Coronary artery (tissue), 2 donors: ENCODE data around the gene MEIS1.

Experiments
- DNase-seq: peaks from one replicate; pipeline ENCODE4 v3.0.0-alpha.2; 2017; ENCODE audit warnings: low spot score
- H3K27ac ChIP-seq, 2 donors: fragments of 200-600 bp; sonication (generic); one replicate each; pipeline ENCODE4 v1.5.1; 2016 to 2019
- H3K4me3 ChIP-seq: fragments of 200-600 bp; sonication (generic); 2 replicates; pipeline ENCODE4 v1.5.1; 2016; ENCODE audit warnings: mild to moderate bottlenecking, moderate library complexity
- TF ChIP-seq, protein P1 (sequence below): fragments of 200-600 bp; sonication (generic); IDR thresholded peaks from one replicate; pipeline ENCODE4 v1.5.1; 2019; ENCODE audit warnings: antibody characterized with exemption

MEIS1 gene

DNA sequence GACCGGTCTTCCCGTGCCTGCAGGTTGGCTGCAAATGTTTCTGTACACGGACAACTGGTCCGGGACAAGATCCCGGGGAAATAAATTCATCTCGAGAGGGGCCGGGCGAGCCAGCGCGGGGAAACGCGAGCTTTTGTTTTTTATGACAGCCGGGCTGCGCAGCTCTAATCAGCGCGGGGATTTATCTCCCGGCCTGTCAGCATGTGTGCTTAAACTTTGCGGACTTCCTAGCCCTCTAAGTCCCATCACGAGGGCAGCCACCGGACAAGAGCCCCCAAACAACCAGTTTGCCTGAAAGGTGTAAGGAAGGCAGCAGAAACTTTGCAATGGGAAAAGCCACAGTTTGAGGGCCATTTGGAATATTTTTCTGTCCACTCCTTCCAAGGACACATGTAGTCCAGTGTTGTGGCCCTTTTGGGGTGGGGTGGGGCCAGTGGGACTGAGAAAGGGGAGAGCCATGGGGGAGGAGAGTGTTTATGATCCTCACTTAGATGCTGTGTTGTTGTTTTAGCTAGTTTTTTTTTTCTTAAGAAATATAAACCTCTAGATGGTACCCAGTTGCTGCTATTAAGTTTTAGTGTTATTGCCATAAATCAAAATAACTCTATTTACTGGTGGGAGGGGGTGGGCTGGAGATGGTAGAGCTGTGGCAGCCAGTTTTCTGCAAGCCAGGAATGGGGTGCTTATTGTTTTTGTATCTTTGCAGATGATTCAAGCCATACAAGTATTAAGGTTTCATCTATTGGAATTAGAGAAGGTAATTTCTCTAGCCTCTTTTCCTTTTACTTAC is 6.0 kb downstream of the MEIS1 start:
- Histone ChIP-seq H3K27ac (peak overlapping the region; percentile 75 to 90), H3K4me3 (peak overlapping the region; percentile 95)
- TF ChIP-seq, protein P1, sequence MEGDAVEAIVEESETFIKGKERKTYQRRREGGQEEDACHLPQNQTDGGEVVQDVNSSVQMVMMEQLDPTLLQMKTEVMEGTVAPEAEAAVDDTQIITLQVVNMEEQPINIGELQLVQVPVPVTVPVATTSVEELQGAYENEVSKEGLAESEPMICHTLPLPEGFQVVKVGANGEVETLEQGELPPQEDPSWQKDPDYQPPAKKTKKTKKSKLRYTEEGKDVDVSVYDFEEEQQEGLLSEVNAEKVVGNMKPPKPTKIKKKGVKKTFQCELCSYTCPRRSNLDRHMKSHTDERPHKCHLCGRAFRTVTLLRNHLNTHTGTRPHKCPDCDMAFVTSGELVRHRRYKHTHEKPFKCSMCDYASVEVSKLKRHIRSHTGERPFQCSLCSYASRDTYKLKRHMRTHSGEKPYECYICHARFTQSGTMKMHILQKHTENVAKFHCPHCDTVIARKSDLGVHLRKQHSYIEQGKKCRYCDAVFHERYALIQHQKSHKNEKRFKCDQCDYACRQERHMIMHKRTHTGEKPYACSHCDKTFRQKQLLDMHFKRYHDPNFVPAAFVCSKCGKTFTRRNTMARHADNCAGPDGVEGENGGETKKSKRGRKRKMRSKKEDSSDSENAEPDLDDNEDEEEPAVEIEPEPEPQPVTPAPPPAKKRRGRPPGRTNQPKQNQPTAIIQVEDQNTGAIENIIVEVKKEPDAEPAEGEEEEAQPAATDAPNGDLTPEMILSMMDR: no peak
- no peak for DNase-seq

DNA sequence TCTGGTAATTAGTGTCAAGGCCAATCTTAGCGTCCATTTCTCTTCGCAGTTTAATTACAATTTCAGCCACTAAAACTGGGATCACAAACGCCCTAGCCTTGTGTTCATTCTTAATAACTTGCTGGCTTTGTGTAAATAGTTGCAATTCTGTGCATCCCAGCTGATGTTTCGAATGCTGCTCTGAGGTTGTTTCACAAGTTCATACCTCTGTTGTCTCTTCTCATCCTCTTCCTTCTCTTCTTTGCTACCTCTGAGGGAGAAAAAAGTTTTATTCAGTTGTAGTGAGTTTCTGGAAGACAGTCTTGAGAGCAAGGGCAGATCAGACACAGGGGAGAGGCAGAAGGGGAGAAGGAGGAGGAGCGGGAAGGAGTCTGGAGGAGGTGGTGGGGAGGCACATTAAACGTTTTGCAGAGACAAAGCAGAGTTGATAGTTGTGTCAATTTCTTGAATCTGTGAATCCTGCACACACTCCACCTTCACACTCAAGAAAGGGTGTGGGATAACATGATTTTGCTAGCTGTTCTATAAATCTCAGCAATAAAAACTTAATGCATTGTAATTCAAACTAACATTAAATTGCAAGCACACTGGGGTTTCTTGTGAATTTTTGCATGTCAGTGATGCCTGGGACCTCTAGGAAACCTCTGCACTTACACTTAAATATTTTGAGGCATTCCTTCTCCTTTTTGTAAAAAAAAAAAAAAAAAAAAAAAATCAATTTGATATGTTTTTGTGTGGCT is 6.8 kb downstream of the MEIS1 start:
- H3K27ac ChIP-seq: peak overlapping the region in 1 of 2 donors; percentile 36
- no peak for DNase-seq
- peak overlapping the region; percentile 95 for H3K4me3 ChIP-seq
- TF ChIP-seq, protein P1: no peak

DNA sequence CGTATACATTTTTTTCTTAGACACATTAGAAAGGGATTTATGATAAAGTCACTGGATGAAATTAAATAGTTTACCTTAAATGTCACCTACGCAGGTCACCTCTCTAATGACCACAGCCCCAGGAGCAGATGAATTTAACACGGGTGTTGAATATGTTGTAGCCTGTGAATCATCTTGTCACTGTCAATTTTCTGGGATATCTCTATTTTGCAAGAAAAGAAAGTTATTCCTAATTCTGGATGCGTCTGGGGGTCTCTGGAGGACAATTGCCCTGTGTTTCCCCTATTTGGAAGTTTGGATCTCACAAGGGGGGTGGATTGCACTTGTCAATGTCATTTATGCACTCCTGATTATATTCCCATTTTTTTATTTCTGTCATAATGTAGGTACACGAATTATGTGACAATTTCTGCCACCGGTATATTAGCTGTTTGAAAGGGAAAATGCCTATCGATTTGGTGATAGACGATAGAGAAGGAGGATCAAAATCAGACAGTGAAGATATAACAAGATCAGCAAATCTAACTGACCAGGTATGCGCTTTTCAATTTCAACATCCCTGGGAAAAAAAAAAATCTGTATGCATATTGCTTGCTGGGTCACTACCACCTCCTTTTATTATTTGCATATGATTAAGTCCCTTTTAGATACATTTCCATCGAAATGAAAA is 7.7 kb downstream of the MEIS1 start:
- TF ChIP-seq, protein P1: no peak
- DNase-seq: no peak
- no peak overlapping the region for H3K27ac ChIP-seq
- no peak overlapping the region for H3K4me3 ChIP-seq

DNA sequence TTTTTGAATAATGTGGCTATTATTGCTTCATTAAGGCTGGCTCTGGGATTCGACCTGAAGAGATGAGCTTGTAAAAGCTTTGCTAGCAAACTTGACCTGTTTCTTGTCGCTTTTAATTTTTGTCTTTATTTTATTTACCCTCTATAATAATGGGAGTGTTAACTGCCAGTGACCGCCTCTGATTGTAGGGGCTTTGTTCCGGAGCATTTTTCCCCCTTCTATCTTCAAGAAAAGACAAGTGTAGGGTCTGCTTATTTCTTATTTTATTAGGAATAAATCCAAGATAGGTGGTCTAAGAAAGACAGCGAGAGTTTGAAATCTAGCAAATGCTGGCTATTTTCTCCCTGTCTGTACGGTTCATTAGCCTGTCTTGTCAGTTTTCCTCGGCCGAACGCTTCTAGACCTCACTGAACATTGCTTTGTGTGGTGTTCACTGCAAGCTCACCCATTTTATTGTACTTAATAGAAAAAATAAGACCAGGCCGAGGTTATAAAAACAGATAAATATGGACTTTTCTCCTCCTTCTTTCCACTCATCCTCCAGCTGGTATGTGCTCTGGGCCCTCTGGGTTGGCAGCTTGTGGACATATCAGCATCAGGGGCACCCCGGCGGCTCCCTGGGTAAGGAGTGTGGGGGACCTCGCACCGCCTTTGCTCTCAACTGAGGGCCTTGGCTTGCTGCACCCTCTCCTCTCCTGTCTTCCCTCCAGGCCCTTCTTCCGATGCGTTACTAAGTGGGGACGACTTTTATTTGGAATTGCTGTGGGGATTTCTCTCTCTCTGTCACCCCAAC is 8.5 kb downstream of the MEIS1 start:
- no peak for DNase-seq
- Histone ChIP-seq H3K27ac (peak overlapping the region in 1 of 2 donors; percentile 64), H3K4me3 (peak overlapping the region; percentile 59)
- TF ChIP-seq, protein P1: no peak

DNA sequence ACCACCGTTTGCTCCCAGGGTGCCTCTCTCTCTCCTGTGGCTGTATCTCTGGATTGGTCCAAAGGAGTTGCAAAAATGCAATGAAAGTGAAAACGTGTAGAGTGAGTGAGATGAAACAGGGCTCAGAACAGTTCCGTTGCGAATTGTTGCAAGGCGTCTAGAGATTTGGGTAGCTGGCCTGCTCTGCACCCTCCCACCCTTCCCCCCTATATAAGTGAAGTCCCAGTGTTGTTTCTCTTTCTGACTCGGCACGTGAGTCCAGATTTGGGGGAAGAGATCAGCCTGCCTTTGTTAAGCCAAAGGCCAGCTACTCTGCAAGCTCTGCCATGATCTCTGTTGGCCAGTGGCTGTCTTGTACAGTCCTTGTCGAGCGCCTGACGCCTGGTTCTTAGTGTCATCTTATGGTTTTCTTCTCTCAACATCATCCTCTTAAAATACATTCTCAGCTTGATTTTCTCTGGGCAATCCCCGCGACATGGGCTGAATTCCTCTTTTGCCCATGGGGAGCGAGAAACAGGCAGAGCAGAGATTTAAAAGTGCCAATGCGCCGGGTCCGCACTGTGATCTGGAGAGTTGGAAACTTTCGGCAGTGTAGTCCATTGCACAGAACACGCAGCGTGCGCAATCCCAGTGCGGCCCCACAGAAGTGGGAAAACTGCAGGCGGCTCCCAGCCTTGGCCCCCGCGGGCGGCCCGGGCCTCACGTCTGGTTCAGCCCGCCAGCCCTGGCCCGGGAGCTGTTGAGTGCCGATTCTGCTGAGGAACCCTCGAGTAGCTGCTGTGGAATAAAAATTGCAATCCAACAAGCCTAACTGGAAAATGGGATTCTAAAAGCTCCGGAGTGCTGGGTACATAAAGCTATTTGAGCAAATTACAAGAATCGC is 9.3 kb downstream of the MEIS1 start:
- Histone ChIP-seq H3K27ac (peak overlapping the region in 1 of 2 donors; percentile 64), H3K4me3 (peak overlapping the region; percentile 59)
- TF ChIP-seq, protein P1: no peak
- DNase-seq: no peak
